ENCODE results near the gene DIS3L2.

GRCh38 chr2:232276733-232277313, 315.3 kb downstream of the DIS3L2 start:
- TF ChIP-seq CTCF (conservative IDR thresholded peaks at IDR 0.05): no peak
- TF ChIP-seq EZH2 (IDR thresholded peaks at IDR 0.05; ENCODE audit: low read depth): no peak
